ENCODE measurements around the gene NRXN3.
A peak's percentile ranks its signal among the peaks of the same experiment; 100 is the strongest.

NRXN3 gene

GRCh38 chr14:79468486-79468885 lies 1298.3 kb downstream of the NRXN3 start:
- WGBS = 91% methylated on average over 3 of the region's 3 CpGs
- Histone ChIP-seq H3K27ac (ENCODE audit: low read depth, low read length) (no peak overlapping the region), H3K36me3 (ENCODE audit: insufficient read depth, low read length) (no peaks in the 10 kb centered on the region), H3K9ac (ENCODE audit: low read depth, low read length) (no peak overlapping the region), H3K9me3 (ENCODE audit: insufficient read depth, low read depth, low read length) (no peaks in the 10 kb centered on the region), H3K4me1 (ENCODE audit: insufficient read depth, low read length) (peaks cover 28% of the 10 kb centered on the region), H3K4me3 (ENCODE audit: low read length) (no peak overlapping the region), H3K27me3 (ENCODE audit: insufficient read depth, low read length) (no peaks in the 10 kb centered on the region)

- no peak overlapping the region for H3K27ac ChIP-seq (ENCODE audit: low read depth, low read length)
- no peak overlapping the region for H3K9ac ChIP-seq (ENCODE audit: low read depth, low read length)
- peaks cover 20% of the 10 kb centered on the region for H3K4me1 ChIP-seq (ENCODE audit: insufficient read depth, low read length)
- no peak overlapping the region for H3K4me3 ChIP-seq (ENCODE audit: low read length)
- no peaks in the 10 kb centered on the region for H3K9me3 ChIP-seq (ENCODE audit: insufficient read depth, low read depth, low read length)
- no peaks in the 10 kb centered on the region for H3K27me3 ChIP-seq (ENCODE audit: insufficient read depth, low read length)
- WGBS = 84% methylated on average over 5 of the region's 5 CpGs
- H3K36me3 ChIP-seq (ENCODE audit: insufficient read depth, low read length) = no peaks in the 10 kb centered on the region
These were observed 1303.5 kb downstream of the NRXN3 start for GRCh38 chr14:79473651-79474050.

GRCh38 chr14:79475887-79476532 lies 1305.8 kb downstream of the NRXN3 start:
- Histone ChIP-seq H3K4me3 (ENCODE audit: low read length) (no peak overlapping the region), H3K27ac (ENCODE audit: low read depth, low read length) (no peak overlapping the region), H3K9me3 (ENCODE audit: insufficient read depth, low read depth, low read length) (no peaks in the 10 kb centered on the region), H3K9ac (ENCODE audit: low read depth, low read length) (no peak overlapping the region), H3K36me3 (ENCODE audit: insufficient read depth, low read length) (no peaks in the 10 kb centered on the region), H3K27me3 (ENCODE audit: insufficient read depth, low read length) (no peaks in the 10 kb centered on the region), H3K4me1 (ENCODE audit: insufficient read depth, low read length) (peaks cover 20% of the 10 kb centered on the region)
- WGBS = 92% methylated on average over 6 of the region's 6 CpGs

GRCh38 chr14:79476552-79476951 lies 1306.4 kb downstream of the NRXN3 start:
- Histone ChIP-seq H3K9ac (ENCODE audit: low read depth, low read length) (no peak overlapping the region), H3K27ac (ENCODE audit: low read depth, low read length) (no peak overlapping the region), H3K4me1 (ENCODE audit: insufficient read depth, low read length) (peaks cover 20% of the 10 kb centered on the region), H3K4me3 (ENCODE audit: low read length) (no peak overlapping the region), H3K36me3 (ENCODE audit: insufficient read depth, low read length) (no peaks in the 10 kb centered on the region), H3K9me3 (ENCODE audit: insufficient read depth, low read depth, low read length) (no peaks in the 10 kb centered on the region), H3K27me3 (ENCODE audit: insufficient read depth, low read length) (no peaks in the 10 kb centered on the region)
- WGBS = 91% methylated on average over 2 of the region's 2 CpGs

GRCh38 chr14:79480212-79480611 lies 1310.0 kb downstream of the NRXN3 start:
- WGBS = 87% methylated on average over 5 of the region's 5 CpGs

GRCh38 chr14:79482825-79483224 lies 1312.7 kb downstream of the NRXN3 start:
- no peak overlapping the region for H3K27ac ChIP-seq (ENCODE audit: low read depth, low read length)
- H3K9me3 ChIP-seq (ENCODE audit: insufficient read depth, low read depth, low read length) = no peaks in the 10 kb centered on the region
- WGBS = 95% methylated on average over 1 of the region's 1 CpG

More at GRCh38 chr14:79480212-79480611, 1310.0 kb downstream of the NRXN3 start:
- H3K4me3 ChIP-seq (ENCODE audit: low read length) = no peak overlapping the region
- H3K9ac ChIP-seq (ENCODE audit: low read depth, low read length) = no peak overlapping the region
- no peaks in the 10 kb centered on the region for H3K36me3 ChIP-seq (ENCODE audit: insufficient read depth, low read length)
- H3K27ac ChIP-seq (ENCODE audit: low read depth, low read length) = no peak overlapping the region
- H3K9me3 ChIP-seq (ENCODE audit: insufficient read depth, low read depth, low read length) = no peaks in the 10 kb centered on the region
- H3K4me1 ChIP-seq (ENCODE audit: insufficient read depth, low read length) = peaks cover 18% of the 10 kb centered on the region
- no peaks in the 10 kb centered on the region for H3K27me3 ChIP-seq (ENCODE audit: insufficient read depth, low read length)

GRCh38 chr14:79483477-79484388 lies 1313.6 kb downstream of the NRXN3 start:
- 64% methylated on average over 7 of the region's 7 CpGs for WGBS
- peak overlapping the region; percentile 53 for H3K27ac ChIP-seq (ENCODE audit: low read depth, low read length)
- peaks cover 18% of the 10 kb centered on the region for H3K4me1 ChIP-seq (ENCODE audit: insufficient read depth, low read length)
- no peak overlapping the region for H3K9ac ChIP-seq (ENCODE audit: low read depth, low read length)
- no peaks in the 10 kb centered on the region for H3K36me3 ChIP-seq (ENCODE audit: insufficient read depth, low read length)
- no peaks in the 10 kb centered on the region for H3K27me3 ChIP-seq (ENCODE audit: insufficient read depth, low read length)
- no peaks in the 10 kb centered on the region for H3K9me3 ChIP-seq (ENCODE audit: insufficient read depth, low read depth, low read length)
- H3K4me3 ChIP-seq (ENCODE audit: low read length) = no peak overlapping the region

More at GRCh38 chr14:79482825-79483224, 1312.7 kb downstream of the NRXN3 start:
- H3K4me1 ChIP-seq (ENCODE audit: insufficient read depth, low read length) = peaks cover 18% of the 10 kb centered on the region
- no peak overlapping the region for H3K9ac ChIP-seq (ENCODE audit: low read depth, low read length)
- no peaks in the 10 kb centered on the region for H3K27me3 ChIP-seq (ENCODE audit: insufficient read depth, low read length)
- H3K36me3 ChIP-seq (ENCODE audit: insufficient read depth, low read length) = no peaks in the 10 kb centered on the region
- H3K4me3 ChIP-seq (ENCODE audit: low read length) = no peak overlapping the region

GRCh38 chr14:79487632-79488031 lies 1317.5 kb downstream of the NRXN3 start:
- WGBS = 94% methylated on average over 1 of the region's 1 CpG
- no peak overlapping the region for H3K27ac ChIP-seq (ENCODE audit: low read depth, low read length)
- no peaks in the 10 kb centered on the region for H3K27me3 ChIP-seq (ENCODE audit: insufficient read depth, low read length)
- no peak overlapping the region for H3K4me3 ChIP-seq (ENCODE audit: low read length)
- H3K9ac ChIP-seq (ENCODE audit: low read depth, low read length) = no peak overlapping the region
- no peaks in the 10 kb centered on the region for H3K9me3 ChIP-seq (ENCODE audit: insufficient read depth, low read depth, low read length)
- H3K4me1 ChIP-seq (ENCODE audit: insufficient read depth, low read length) = peaks cover 18% of the 10 kb centered on the region
- no peaks in the 10 kb centered on the region for H3K36me3 ChIP-seq (ENCODE audit: insufficient read depth, low read length)

GRCh38 chr14:79491161-79491560 lies 1321.0 kb downstream of the NRXN3 start:
- Histone ChIP-seq H3K9ac (ENCODE audit: low read depth, low read length) (no peak overlapping the region), H3K27me3 (ENCODE audit: insufficient read depth, low read length) (no peaks in the 10 kb centered on the region), H3K4me3 (ENCODE audit: low read length) (no peak overlapping the region), H3K27ac (ENCODE audit: low read depth, low read length) (no peak overlapping the region), H3K36me3 (ENCODE audit: insufficient read depth, low read length) (no peaks in the 10 kb centered on the region), H3K4me1 (ENCODE audit: insufficient read depth, low read length) (no peaks in the 10 kb centered on the region), H3K9me3 (ENCODE audit: insufficient read depth, low read depth, low read length) (no peaks in the 10 kb centered on the region)
- no CpG with 5 or more reads among the region's 1 CpG for WGBS

GRCh38 chr14:79493081-79493645 lies 1323.0 kb downstream of the NRXN3 start:
- H3K27ac ChIP-seq (ENCODE audit: low read depth, low read length) = no peak overlapping the region
- H3K36me3 ChIP-seq (ENCODE audit: insufficient read depth, low read length) = no peaks in the 10 kb centered on the region
- H3K4me1 ChIP-seq (ENCODE audit: insufficient read depth, low read length) = no peaks in the 10 kb centered on the region
- H3K9ac ChIP-seq (ENCODE audit: low read depth, low read length) = no peak overlapping the region
- no peaks in the 10 kb centered on the region for H3K27me3 ChIP-seq (ENCODE audit: insufficient read depth, low read length)
- H3K9me3 ChIP-seq (ENCODE audit: insufficient read depth, low read depth, low read length) = no peaks in the 10 kb centered on the region
- WGBS = 96% methylated on average over 1 of the region's 3 CpGs
- no peak overlapping the region for H3K4me3 ChIP-seq (ENCODE audit: low read length)

- H3K27me3 ChIP-seq (ENCODE audit: insufficient read depth, low read length) = no peaks in the 10 kb centered on the region
- H3K27ac ChIP-seq (ENCODE audit: low read depth, low read length) = no peak overlapping the region
- WGBS = 87% methylated on average over 3 of the region's 4 CpGs
- no peaks in the 10 kb centered on the region for H3K9me3 ChIP-seq (ENCODE audit: insufficient read depth, low read depth, low read length)
- H3K4me3 ChIP-seq (ENCODE audit: low read length) = no peak overlapping the region
- no peak overlapping the region for H3K9ac ChIP-seq (ENCODE audit: low read depth, low read length)
- H3K36me3 ChIP-seq (ENCODE audit: insufficient read depth, low read length) = no peaks in the 10 kb centered on the region
- H3K4me1 ChIP-seq (ENCODE audit: insufficient read depth, low read length) = 0 out of 2 replicates have a peak, but pooled peaks cover under 1% of the 10 kb centered on the region
These were observed 1326.5 kb downstream of the NRXN3 start for GRCh38 chr14:79496701-79497100.

Measured in HUES64 (cell line).